Ramos (cell line): ENCODE results near the gene MT1E.
"Not testable (repeated sequence)": the region's sequence is repeated elsewhere in the genome, so short reads cannot be mapped to it uniquely, and the experiment has no call there.

Source experiments
- in situ Hi-C: fragments of 300-500 bp; cut with MboI; formaldehyde crosslinking; loops from one replicate; pipeline ENCODE4 v1.14.3; 2022; ENCODE audit warnings: low sequenced_read_pairs; ENCODE audit not compliant: unreplicated experiment

The MT1E gene

GRCh38 chr16:56669005-56669839 is 43.6 kb downstream of the MT1E start, which contains the start of gene MT1H:
MT1H (plus strand) TSS chr16:56669814; CDS start chr16:56669885, 71 bp downstream.
- in situ Hi-C loops, result no loop called here

GRCh38 chr16:56669840-56670619 is 44.4 kb downstream of the MT1E start:
- in situ Hi-C loops, result no loop called here

- in situ Hi-C loops, result no loop called here
These were observed 45.0 kb downstream of the MT1E start for GRCh38 chr16:56670620-56670934.

GRCh38 chr16:56671691-56672090 is 46.1 kb downstream of the MT1E start:
- in situ Hi-C loops, result not testable (repeated sequence)

GRCh38 chr16:56672171-56672570 is 46.6 kb downstream of the MT1E start:
- in situ Hi-C loops, result not testable (repeated sequence)

- in situ Hi-C loops, result no loop called here
These were observed 47.4 kb downstream of the MT1E start for GRCh38 chr16:56672761-56673536.

GRCh38 chr16:56673921-56674320 is 48.3 kb downstream of the MT1E start:
- in situ Hi-C loops, result no loop called here

- in situ Hi-C loops, result not testable (repeated sequence)
These were observed 49.0 kb downstream of the MT1E start for GRCh38 chr16:56674570-56674969.

GRCh38 chr16:56675685-56676210 is 50.2 kb downstream of the MT1E start:
- in situ Hi-C loops, result no loop called here
